HepG2 (cell line): ENCODE data around the gene FNDC10. TPM values are rescaled to one million over a fixed set of nuclear protein-coding genes. Genes with fewer than 3 reads are reported as not detected.
A peak's percentile ranks its signal among the peaks of the same experiment; 100 is the strongest.

Experiments
- ATAC-seq: fragments of 200-7000 bp; cut with Tn5 transposase; 3 replicates; pipeline ENCODE4 v1.9.1; 2020; ENCODE audit warnings: mild to moderate bottlenecking, moderate library complexity
- BruUV-seq: library from RNA; stranded (reverse); fragments of 400-500 nt; replicated peaks from 2 replicates; lab custom pipeline; 2021; lab: Mats Ljungman, UMichigan
- CTCF ChIA-PET: fragments of 300-600 bp; formaldehyde crosslinking; extraction: SDS; loops from one replicate; lab custom pipeline; 2021; ENCODE audit warnings: low total read pairs, inconsistent platforms, low intra/inter-chr PET ratio; lab: Yijun Ruan, JAX
- POLR2A ChIA-PET: fragments of 350-600 bp; sonication (Branson Sonifier 250); formaldehyde crosslinking; loops from one replicate; lab custom pipeline; 2020; ENCODE audit warnings: antibody characterized with exemption, inconsistent platforms; lab: Yijun Ruan, JAX
- DNase-seq: peaks from one replicate; pipeline ENCODE4 v3.0.0-alpha.2; 2015; ENCODE audit warnings: low spot score
- FAIRE-seq: peaks from 3 replicates; lab custom pipeline; 2011; peaks lifted over from hg19 to GRCh38; lab: Jason Lieb, UNC
- H2AFZ ChIP-seq: one replicate; pipeline ENCODE4 v1.6.1; 2011; ENCODE audit warnings: low read length, inconsistent platforms
- H3K27ac ChIP-seq: fragments of 300-600 bp; 3 replicates; pipeline ENCODE4 v1.8.0; 2011; ENCODE audit warnings: mixed run types, mild to moderate bottlenecking, mixed read lengths, low read length, inconsistent platforms; ENCODE audit not compliant: insufficient read depth; ENCODE audit errors: extremely low read length
- H3K27me3 ChIP-seq, 2 experiments: fragments of 200-600 bp in 1 of 2; 2 replicates in 1 of 2; 3 replicates in 1 of 2; pipeline versions ENCODE4 v1.6.0 to v1.8.0; 2011; ENCODE audit warnings: low read length in 2 of 2, mild to moderate bottlenecking in 2 of 2, moderate library complexity in 2 of 2, inconsistent platforms in 1 of 2; ENCODE audit not compliant: insufficient read depth in 2 of 2, control insufficient read depth in 1 of 2
- H3K36me3 ChIP-seq, 2 experiments: fragments of 200-600 bp in 1 of 2; replicated peaks in 1 of 2; 2 replicates in 1 of 2; 3 replicates in 1 of 2; pipeline versions ENCODE4 v1.5.1 to v1.8.0; 2011; ENCODE audit warnings: low read length in 2 of 2, inconsistent platforms in 1 of 2; ENCODE audit not compliant: insufficient read depth in 2 of 2, control insufficient read depth in 1 of 2
- H3K4me1 ChIP-seq: 2 replicates; pipeline ENCODE4 v1.5.1; 2012; ENCODE audit warnings: low read length, inconsistent platforms; ENCODE audit not compliant: insufficient read depth
- H3K4me2 ChIP-seq: 2 replicates; pipeline ENCODE4 v1.6.0; 2011; ENCODE audit warnings: low read depth, low read length, inconsistent platforms
- H3K4me3 ChIP-seq, 3 experiments: fragments of 200-600 bp in 1 of 3; sonication (generic), shearing (Covaris generic) in 1 of 3; replicated peaks in 1 of 3; 2 replicates each; pipeline ENCODE4 v1.5.1; 2011 to 2016; ENCODE audit warnings: low read length in 3 of 3, inconsistent platforms in 2 of 3, low read depth in 2 of 3, mild to moderate bottlenecking in 2 of 3, control low read depth in 1 of 3, mixed read lengths in 1 of 3; ENCODE audit not compliant: insufficient read depth in 1 of 3
- H3K79me2 ChIP-seq: one replicate; pipeline ENCODE4 v1.6.1; 2011; ENCODE audit warnings: low read length, inconsistent platforms; ENCODE audit not compliant: insufficient read depth
- H3K9ac ChIP-seq: 2 replicates; pipeline ENCODE4 v1.6.0; 2011; ENCODE audit warnings: mild to moderate bottlenecking, low read depth, low read length, inconsistent platforms; ENCODE audit not compliant: insufficient read depth
- H3K9me3 ChIP-seq: 2 replicates; pipeline ENCODE4 v1.5.1; 2012; ENCODE audit warnings: mild to moderate bottlenecking, low read length
- H4K20me1 ChIP-seq: 2 replicates; pipeline ENCODE4 v1.6.0; 2011; ENCODE audit warnings: inconsistent platforms, mild to moderate bottlenecking, low read length, moderate library complexity; ENCODE audit not compliant: insufficient read depth
- AGO2 ChIP-seq: fragments of 200-400 bp; formaldehyde crosslinking; optimal IDR thresholded peaks from 2 replicates; pipeline ENCODE3; 2017; ENCODE audit warnings: mild to moderate bottlenecking, low read depth, low read length, moderate library complexity
- RBM22 ChIP-seq: fragments of 200-400 bp; formaldehyde crosslinking; optimal IDR thresholded peaks from 2 replicates; pipeline ENCODE3; 2017; ENCODE audit warnings: mild to moderate bottlenecking, low read length, moderate library complexity
- ZNF10 ChIP-seq: sonication (generic); formaldehyde crosslinking; IDR thresholded peaks from 2 replicates; pipeline ENCODE4 v1.4.0; 2020; ENCODE audit warnings: mild to moderate bottlenecking, low read depth, missing genetic modification reagents, borderline replicate concordance
- ZNF770 ChIP-seq: sonication (generic); formaldehyde crosslinking; IDR thresholded peaks from 2 replicates; pipeline ENCODE4 v1.5.0; 2020; ENCODE audit warnings: mild to moderate bottlenecking, missing genetic modification reagents
- WGBS: methylation state at CpG from one replicate; pipeline ENCODE4 v1.1.6; 2017; ENCODE audit warnings: low lambda C conversion rate; 5-methylcytosine and 5-hydroxymethylcytosine counted together
- in situ Hi-C: cut with HindIII; loops from 2 replicates; pipeline ENCODE4 v1.10.0; 2017; ENCODE audit warnings: low pct_unique_long_range_greater_than_20kb; ENCODE audit not compliant: extremely low pct_ligation_motif_present
- intact Hi-C: fragments of 100-400 bp; cut with micrococcal nuclease; formaldehyde crosslinking; loops from one replicate; pipeline ENCODE4 v1.10.0; 2022; ENCODE audit not compliant: unreplicated experiment
- polyA plus RNA-seq, 8 experiments: library from polyadenylated mRNA; depleted of rRNA in 3 of 8; stranded (reverse) in 7 of 8; unstranded in 1 of 8; fragments of >200 nt; fragmentation: Illumina TruSeq in 4 of 8; extraction: Trizol in 4 of 8; gene quantifications; 2 replicates each; pipeline versions ENCODE4 v1.2.1 to v1.2.3, GENCODE V29; 2011 to 2016; ENCODE audit warnings: low read depth in 4 of 8, missing spikeins in 1 of 8, mixed read lengths in 1 of 8; ENCODE audit not compliant: insufficient read depth in 1 of 8
- total RNA-seq, 5 experiments: library from RNA; depleted of rRNA; stranded (reverse); fragments of >200 nt; fragmentation: Illumina TruSeq; extraction: Trizol; gene quantifications; 2 replicates each; pipeline ENCODE4 v1.2.3, GENCODE V29; 2016; ENCODE audit warnings: low read depth in 1 of 5

Gene FNDC10
- total and polyA plus RNA-seq, 2 of the 13 experiments (the other 11 are each of a cell fraction or from before 2014, with no cell fraction given), result 2.2 to 2.5 TPM

GRCh38 chr1:1560178-1560577 is 39.8 kb downstream of the FNDC10 start:
- CTCF ChIA-PET, result no interaction called here
- in situ Hi-C loops (no loop called here), intact Hi-C loops (no loop called here)
- Histone ChIP-seq H3K36me3 (peaks cover 18 to 40% of the 10 kb centered on the region in 2 experiments), H3K27ac (no peak overlapping the region), H3K4me1 (0 out of 2 replicates have a peak, but pooled peaks cover under 1% of the 10 kb centered on the region), H3K4me2 (no peak overlapping the region), H4K20me1 (no peaks in the 10 kb centered on the region; the same call in 1 of the 2 replicates), H3K9ac (no peak overlapping the region), H2AFZ (no peak overlapping the region), H3K27me3 (no peaks in the 10 kb centered on the region), H3K9me3 (no peaks in the 10 kb centered on the region), H3K4me3 (no peak overlapping the region), H3K79me2 (peaks cover 10% of the 10 kb centered on the region)
- TF ChIP-seq AGO2 (peak; percentile 41), ZNF10 (no peak)
- POLR2A ChIA-PET, result interaction anchor here (1.1 kb wide), 1 partner anchor 55 kb away, joined by 3 read pairs; the partner anchor contains the start of gene MIB2
- FAIRE-seq (no peak), ATAC-seq (no peak), DNase-seq (no peak)
- BruUV-seq, result no TSS peak
- 94% methylated on average over 5 of the region's 9 CpGs for WGBS

DNA sequence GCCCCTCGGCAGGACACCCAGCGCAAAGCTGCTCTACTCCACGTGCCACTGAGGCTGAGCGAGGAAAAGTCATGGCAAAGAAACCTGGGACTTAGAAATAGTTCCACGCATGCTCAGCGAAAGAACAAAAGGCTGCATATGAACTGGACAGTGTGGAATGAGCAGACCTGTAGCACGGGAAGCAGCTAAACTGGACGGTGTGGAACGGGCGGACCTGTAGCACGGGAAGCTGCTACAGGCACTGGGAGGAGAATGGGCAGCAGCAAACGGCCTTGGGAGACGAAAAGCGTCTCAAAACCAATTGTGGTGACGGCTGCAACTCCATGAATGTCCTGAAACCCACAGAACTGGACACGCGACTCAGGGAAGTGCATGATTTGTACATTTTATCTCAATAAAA is 40.9 kb downstream of the FNDC10 start:
- Histone ChIP-seq H3K9ac (no peak overlapping the region), H3K4me1 (0 out of 2 replicates have a peak, but pooled peaks cover 5% of the 10 kb centered on the region), H3K36me3 (peaks cover 15 to 30% of the 10 kb centered on the region in 2 experiments), H3K27me3 (no peaks in the 10 kb centered on the region), H2AFZ (no peak overlapping the region), H3K4me3 (no peak overlapping the region), H3K4me2 (no peak overlapping the region), H3K79me2 (peaks cover 3% of the 10 kb centered on the region), H3K9me3 (no peaks in the 10 kb centered on the region), H4K20me1 (no peaks in the 10 kb centered on the region; the same call in 1 of the 2 replicates), H3K27ac (no peak overlapping the region)
- intact Hi-C loops (no loop called here), in situ Hi-C loops (no loop called here)
- ChIA-PET POLR2A (interaction anchor here (1.1 to 1.9 kb wide), 2 partner anchors 19 to 56 kb away, joined by 3 to 4 read pairs; partner anchors contain the start of gene MIB2), CTCF (no interaction called here)
- no TSS peak for BruUV-seq
- FAIRE-seq (no peak), DNase-seq (no peak), ATAC-seq (no peak)
- WGBS, result 95% methylated on average over 17 of the region's 17 CpGs
- TF ChIP-seq ZNF770 (no peak), RBM22 (peak; percentile 2), AGO2 (peak; percentile 63)
